H1 (cell line): ENCODE measurements around the gene MRPL28. TPM values are rescaled to one million over a fixed set of nuclear protein-coding genes. Genes with fewer than 3 reads are reported as not detected.

Experiments used
- BACH1 ChIP-seq: IDR thresholded peaks from 2 replicates; pipeline ENCODE4 v1.6.1; 2012; ENCODE audit warnings: low read length, improper control_type of control experiment
- BRCA1 ChIP-seq: IDR thresholded peaks from 2 replicates; pipeline ENCODE4 v1.6.1; 2012; ENCODE audit warnings: low read depth, low read length, improper control_type of control experiment
- CBX5 ChIP-seq: fragments of 300-800, 300-1000 bp; sonication (generic); IDR thresholded peaks from 2 replicates; pipeline ENCODE4 v1.7.1; 2016; ENCODE audit warnings: antibody characterized with exemption, low read length, low read depth
- CHD1 ChIP-seq: IDR thresholded peaks from 2 replicates; pipeline ENCODE4 v1.6.1; 2012; ENCODE audit warnings: low read depth, low read length, improper control_type of control experiment
- CREB1 ChIP-seq: IDR thresholded peaks from 2 replicates; pipeline ENCODE4 v1.6.1; 2012; ENCODE audit warnings: inconsistent platforms
- EZH2 ChIP-seq: fragments of 200-600 bp; sonication (generic); IDR thresholded peaks from 2 replicates; pipeline ENCODE4 v1.7.1; 2012; ENCODE audit warnings: low read depth, mild to moderate bottlenecking, moderate library complexity, low read length, inconsistent platforms; ENCODE audit not compliant: severe bottlenecking
- FOSL1 ChIP-seq: IDR thresholded peaks from 2 replicates; pipeline ENCODE4 v1.6.1; 2011; ENCODE audit warnings: mild to moderate bottlenecking, low read depth, low read length, moderate library complexity; ENCODE audit not compliant: insufficient read depth
- GABPA ChIP-seq: IDR thresholded peaks from 2 replicates; pipeline ENCODE4 v1.6.1; 2011; ENCODE audit warnings: mild to moderate bottlenecking, low read length, moderate library complexity, borderline replicate concordance; ENCODE audit not compliant: insufficient read depth
- JUND ChIP-seq: IDR thresholded peaks from 2 replicates; pipeline ENCODE4 v1.6.1; 2011; ENCODE audit warnings: mild to moderate bottlenecking, improper control_type of control experiment, low read length
- KDM1A ChIP-seq: fragments of 200-600, 300-600 bp; sonication (generic); IDR thresholded peaks from 2 replicates; pipeline ENCODE4 v1.7.1; 2016; ENCODE audit warnings: mild to moderate bottlenecking, low read length, borderline replicate concordance
- KDM4A ChIP-seq: IDR thresholded peaks from one replicate; pipeline ENCODE4 v1.7.1; 2012; ENCODE audit warnings: low read depth, mild to moderate bottlenecking, moderate library complexity, low read length, inconsistent platforms; ENCODE audit not compliant: severe bottlenecking
- MAFK ChIP-seq: IDR thresholded peaks from 2 replicates; pipeline ENCODE4 v1.6.1; 2012; ENCODE audit warnings: low read depth, mild to moderate bottlenecking, improper control_type of control experiment, low read length
- PHF8 ChIP-seq: fragments of 200-600 bp; sonication (generic); conservative IDR thresholded peaks from 2 replicates; pipeline ENCODE4 v1.7.1; 2012; ENCODE audit warnings: low read depth, mild to moderate bottlenecking, inconsistent platforms, low read length, moderate library complexity
- POLR2AphosphoS5 ChIP-seq: IDR thresholded peaks from 2 replicates; pipeline ENCODE4 v1.6.1; 2011; ENCODE audit warnings: low read depth, low read length
- POU5F1 ChIP-seq: IDR thresholded peaks from 2 replicates; pipeline ENCODE4 v1.6.1; 2011; ENCODE audit warnings: low read depth, mild to moderate bottlenecking, low read length, moderate library complexity
- RAD21 ChIP-seq, 2 experiments: IDR thresholded peaks in 1 of 2; conservative IDR thresholded peaks in 1 of 2; 2 replicates each; pipeline ENCODE4 v1.6.1; 2011; ENCODE audit warnings: low read depth in 2 of 2, low read length in 2 of 2, improper control_type of control experiment in 1 of 2, inconsistent platforms in 1 of 2, mild to moderate bottlenecking in 1 of 2, moderate library complexity in 1 of 2
- RFX5 ChIP-seq: IDR thresholded peaks from 2 replicates; pipeline ENCODE4 v1.6.1; 2011; ENCODE audit warnings: low read depth, low read length, improper control_type of control experiment, borderline replicate concordance
- RXRA ChIP-seq: IDR thresholded peaks from 2 replicates; pipeline ENCODE4 v1.6.1; 2011; ENCODE audit warnings: low read depth, mild to moderate bottlenecking, low read length, moderate library complexity; ENCODE audit not compliant: insufficient read depth
- SIN3A ChIP-seq, 2 experiments: IDR thresholded peaks in 1 of 2; conservative IDR thresholded peaks in 1 of 2; 2 replicates each; pipeline ENCODE4 v1.6.1; 2011 to 2012; ENCODE audit warnings: low read length in 2 of 2, improper control_type of control experiment in 1 of 2, low read depth in 1 of 2, mild to moderate bottlenecking in 1 of 2
- SIRT6 ChIP-seq: IDR thresholded peaks from one replicate; pipeline ENCODE4 v1.7.1; 2012; ENCODE audit warnings: low read length, inconsistent platforms
- SIX5 ChIP-seq: IDR thresholded peaks from 2 replicates; pipeline ENCODE4 v1.6.1; 2011; ENCODE audit warnings: mild to moderate bottlenecking, low read depth, low read length
- TEAD4 ChIP-seq: IDR thresholded peaks from 2 replicates; pipeline ENCODE4 v1.6.1; 2012; ENCODE audit warnings: low read depth, low read length, inconsistent platforms, mixed read lengths
- YY1 ChIP-seq: IDR thresholded peaks from 2 replicates; pipeline ENCODE4 v1.6.1; 2011; ENCODE audit warnings: low read depth, mild to moderate bottlenecking, low read length
- polyA plus RNA-seq, 7 experiments: library from polyadenylated mRNA; depleted of rRNA in 3 of 7; stranded (reverse) in 5 of 7; unstranded in 2 of 7; fragments of >200 nt in 5 of 7; fragments of 200-250 nt in 2 of 7; gene quantifications; 1 replicate in 5 of 7; 2 replicates in 1 of 7; 4 replicates in 1 of 7; pipeline versions ENCODE4 v1.2.1 to v1.2.3, GENCODE V29; 2011 to 2013; ENCODE audit warnings: missing spikeins in 2 of 7, mixed read lengths in 2 of 7
- total RNA-seq: library from RNA; stranded (reverse); fragmentation: NEBNext Ultra II Directional; extraction: Animal tissue kit (Norgen Biotek cat#: 25700); gene quantifications from 2 replicates; pipeline ENCODE4 v1.2.1, GENCODE V29; 2021
- TF ChIP-seq, protein P1 (sequence below): IDR thresholded peaks from 2 replicates; pipeline ENCODE4 v1.6.1; 2012; ENCODE audit warnings: inconsistent platforms

The MRPL28 gene
- total and polyA plus RNA-seq, 2 of the 8 experiments (the other 6 are each of a cell fraction or from before 2014, with no cell fraction given): 88.9 to 188 TPM

DNA sequence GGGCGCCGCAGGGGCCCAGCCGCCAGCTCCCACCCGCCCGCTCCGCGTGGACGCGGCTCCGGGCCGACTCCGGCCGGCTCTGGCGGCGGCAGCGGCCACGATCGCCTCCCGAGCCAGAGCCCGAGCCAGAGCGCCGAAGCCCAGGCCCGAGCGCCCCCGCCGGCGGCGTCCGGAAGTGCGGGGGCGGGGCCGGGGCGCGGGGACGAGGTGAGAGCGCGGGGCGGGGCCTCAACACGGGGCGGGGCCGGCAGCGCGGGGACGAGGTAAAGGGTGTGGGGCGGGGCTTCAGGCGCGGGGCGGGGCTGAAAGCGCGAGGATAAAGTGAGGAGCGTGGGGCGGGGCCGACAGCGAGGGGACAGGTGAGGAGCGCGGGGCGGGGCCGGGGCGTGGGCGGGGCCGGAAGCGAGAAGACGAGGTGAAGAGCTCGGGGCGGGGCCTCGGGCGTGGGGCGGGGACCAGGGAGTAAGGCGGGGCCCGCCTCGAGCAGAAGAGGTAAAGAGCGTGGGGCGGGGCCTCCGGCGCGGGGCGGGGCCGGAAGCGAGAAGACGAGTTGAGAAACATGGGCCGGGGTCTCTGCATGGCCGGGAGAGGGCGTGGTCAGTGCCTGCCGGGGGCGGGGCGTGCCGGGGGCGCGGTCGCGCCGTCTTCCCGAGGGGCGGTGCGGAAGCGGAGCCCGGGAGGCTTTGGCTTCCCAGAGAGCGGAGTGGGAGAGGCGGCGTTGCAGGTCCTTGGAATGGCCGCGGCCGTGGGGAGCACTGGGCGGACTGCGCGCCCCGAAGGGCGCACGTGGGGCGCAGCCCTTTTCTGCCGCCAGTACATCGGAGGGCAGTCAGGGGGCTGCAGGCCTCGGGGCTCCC, 17.6 kb downstream of the MRPL28 start, which contains the start of gene AXIN1 (continued):
- TF ChIP-seq KDM4A (peak; percentile 48), PHF8 (peak; percentile 60; the same call in 1 of the 2 replicates), TEAD4 (no peak), POU5F1 (no peak), SIRT6 (no peak), SIN3A (conservative IDR thresholded peaks at IDR 0.05 in 1 of 2, IDR thresholded peaks at IDR 0.05 in 1 of 2; ENCODE audit: low read depth in 1 of 2, low read length in 2 of 2) (0 out of 4 replicates have a peak, but pooled peaks of 1 of the 2 experiments have one; percentile 30), POLR2AphosphoS5 (no peak), SIX5 (no peak), EZH2 (no peak), CHD1 (no peak), FOSL1 (no peak), GABPA (no peak), JUND (no peak), RAD21 (IDR thresholded peaks at IDR 0.05 in 1 of 2, conservative IDR thresholded peaks at IDR 0.05 in 1 of 2; ENCODE audit: low read depth in 2 of 2, low read length in 2 of 2) (peak; percentile 34 to 62; a peak in 3 of 4 replicates), KDM1A (no peak), BRCA1 (no peak), CBX5 (no peak), RXRA (no peak), YY1 (no peak), BACH1 (0 out of 2 replicates have a peak, but pooled peaks have one; percentile 4), RFX5 (no peak), CREB1 (no peak), MAFK (no peak)
- TF ChIP-seq, protein P1, sequence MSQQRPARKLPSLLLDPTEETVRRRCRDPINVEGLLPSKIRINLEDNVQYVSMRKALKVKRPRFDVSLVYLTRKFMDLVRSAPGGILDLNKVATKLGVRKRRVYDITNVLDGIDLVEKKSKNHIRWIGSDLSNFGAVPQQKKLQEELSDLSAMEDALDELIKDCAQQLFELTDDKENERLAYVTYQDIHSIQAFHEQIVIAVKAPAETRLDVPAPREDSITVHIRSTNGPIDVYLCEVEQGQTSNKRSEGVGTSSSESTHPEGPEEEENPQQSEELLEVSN: peak; percentile 27; the same call in 1 of the 2 replicates
